ENCODE measurements around the gene BRCC3.

The BRCC3 gene

DNA sequence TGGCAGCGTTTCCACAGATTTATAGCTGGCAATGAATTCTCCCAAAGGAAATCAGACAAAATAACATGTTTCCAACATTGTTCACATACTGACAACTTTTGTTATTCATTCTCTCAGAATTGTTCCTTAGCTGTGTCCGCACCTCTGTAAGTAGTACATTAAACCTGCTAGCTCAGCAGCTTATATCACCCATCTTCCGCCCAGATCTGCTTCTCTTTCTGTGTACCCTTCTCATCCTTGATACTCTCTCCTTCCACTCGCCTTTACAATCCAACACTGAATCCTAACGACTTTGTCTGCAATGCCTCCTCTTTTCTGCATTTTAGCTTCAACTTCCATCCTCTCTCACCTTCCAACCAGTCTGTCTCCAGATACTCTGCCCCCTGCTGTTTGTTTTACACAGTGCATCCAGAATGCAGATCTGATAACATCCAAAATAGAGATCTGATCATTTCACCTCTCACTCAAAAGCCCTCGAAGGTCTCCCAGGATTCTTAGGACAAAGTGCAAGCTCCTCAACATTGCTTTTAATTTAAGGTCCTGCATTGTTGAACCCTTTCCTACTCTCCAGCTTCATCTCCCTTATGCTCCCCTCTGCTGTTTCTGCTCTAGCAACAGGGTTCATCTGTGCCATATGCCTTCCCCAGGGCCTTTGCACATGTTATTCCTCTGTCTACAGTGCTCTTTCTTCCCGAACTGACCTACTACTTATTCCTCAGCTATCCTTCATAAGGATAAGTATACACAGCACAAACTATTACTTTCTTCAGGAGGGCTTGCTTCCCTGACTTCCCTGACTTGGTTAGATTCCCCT is 77.6 kb downstream of the BRCC3 start:
- DNase-seq: peak; percentile 53

DNA sequence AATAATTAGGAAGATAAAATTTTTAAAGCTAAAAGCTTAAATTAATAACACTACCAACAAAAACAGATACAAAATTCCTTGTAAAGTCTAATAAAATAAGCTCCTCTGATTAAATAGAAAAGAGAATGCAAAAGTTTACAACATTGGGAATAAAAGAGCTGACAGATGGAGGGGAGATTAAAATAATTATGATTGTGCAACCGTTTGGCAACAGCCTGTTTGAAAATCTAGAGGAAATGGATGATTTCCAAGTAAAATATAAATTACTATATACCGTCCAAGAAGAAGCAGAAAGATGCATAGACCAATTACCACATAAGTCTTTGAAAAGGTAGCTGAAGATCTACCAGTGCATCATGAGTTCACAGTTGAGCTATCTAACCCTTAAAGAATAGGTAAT is 98.6 kb downstream of the BRCC3 start:
- DNase-seq: no peak

Data from stimulated activated CD4-positive, alpha-beta T cell treated with anti-CD3 and anti-CD28 coated beads, Interleukin-15, amount 100 ng/mL, for 24 hours (primary cell).